ENCODE data around the gene LINGO4. TPM values are rescaled to one million over a fixed set of nuclear protein-coding genes. Genes with fewer than 3 reads are reported as not detected.
A peak's percentile ranks its signal among the peaks of the same experiment; 100 is the strongest.

LINGO4 gene
- total and polyA plus RNA-seq, 10 of the 15 experiments (the other 5 are each of a cell fraction or from before 2014, with no cell fraction given): not detected

DNA sequence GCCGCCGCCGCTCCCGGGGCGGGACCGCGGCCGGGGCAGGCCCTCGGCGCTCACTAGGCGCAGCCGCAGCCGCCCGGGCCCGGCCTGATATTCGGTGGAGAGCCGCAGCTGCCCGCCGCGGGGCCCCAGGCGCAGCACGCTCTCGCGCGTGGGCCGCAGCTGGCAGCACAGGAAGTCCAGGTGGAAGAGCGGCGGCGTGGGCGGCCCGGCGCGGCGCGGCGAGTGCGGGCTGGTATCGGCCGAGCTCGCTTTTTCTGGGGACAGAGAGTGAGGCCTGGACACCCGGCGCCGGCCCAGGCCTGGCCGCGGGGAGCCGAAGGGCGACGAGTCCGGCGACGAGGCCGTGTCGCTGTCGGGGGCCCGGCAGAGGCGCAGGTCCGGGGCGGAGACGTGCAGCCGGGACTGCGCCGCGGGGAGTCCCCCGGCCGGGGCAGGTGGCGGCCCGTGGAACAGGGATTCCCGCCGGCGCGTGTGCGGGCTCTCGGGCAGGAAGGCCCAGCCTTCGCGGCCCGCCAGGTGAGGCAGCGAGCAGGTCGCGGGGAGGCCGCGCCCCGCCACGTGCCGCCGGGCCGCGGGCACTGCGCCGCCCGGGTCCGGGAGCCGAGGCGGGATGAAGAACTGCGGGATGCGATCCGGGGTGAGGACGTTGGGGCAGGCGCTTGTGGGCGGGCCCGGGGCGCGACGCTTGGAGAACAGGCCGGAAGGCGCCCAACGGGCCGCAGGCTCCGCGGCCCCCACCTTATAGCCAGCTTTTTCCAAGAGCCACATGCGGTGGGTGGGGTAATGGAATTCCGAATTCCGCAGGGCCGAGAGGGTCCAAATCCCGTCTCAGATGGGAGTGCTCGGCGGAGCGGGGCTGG, 33.2 kb upstream of the LINGO4 start:
- peak overlapping the region; percentile 46 for H2AFZ ChIP-seq (ENCODE audit: control insufficient read depth, low read depth, low read length)
- TF ChIP-seq SMAD1 (IDR thresholded peaks at IDR 0.05; ENCODE audit: low read depth, partially characterized antibody) (no peak), SMARCA5 (IDR thresholded peaks at IDR 0.05) (0 out of 2 replicates have a peak, but pooled peaks have one; percentile 30), TCF3 (IDR thresholded peaks at IDR 0.05; ENCODE audit: borderline replicate concordance, insufficient read depth, low read depth, low read length) (peak; percentile 65; the same call in 1 of the 2 replicates), GATAD2B (conservative IDR thresholded peaks at IDR 0.05; ENCODE audit: low read depth) (peak; percentile 97), KLF5 (IDR thresholded peaks at IDR 0.05; ENCODE audit: partially characterized antibody) (no peak), CBX5 (IDR thresholded peaks at IDR 0.05; ENCODE audit: low read depth) (no peak)
- TF ChIP-seq, protein P1, sequence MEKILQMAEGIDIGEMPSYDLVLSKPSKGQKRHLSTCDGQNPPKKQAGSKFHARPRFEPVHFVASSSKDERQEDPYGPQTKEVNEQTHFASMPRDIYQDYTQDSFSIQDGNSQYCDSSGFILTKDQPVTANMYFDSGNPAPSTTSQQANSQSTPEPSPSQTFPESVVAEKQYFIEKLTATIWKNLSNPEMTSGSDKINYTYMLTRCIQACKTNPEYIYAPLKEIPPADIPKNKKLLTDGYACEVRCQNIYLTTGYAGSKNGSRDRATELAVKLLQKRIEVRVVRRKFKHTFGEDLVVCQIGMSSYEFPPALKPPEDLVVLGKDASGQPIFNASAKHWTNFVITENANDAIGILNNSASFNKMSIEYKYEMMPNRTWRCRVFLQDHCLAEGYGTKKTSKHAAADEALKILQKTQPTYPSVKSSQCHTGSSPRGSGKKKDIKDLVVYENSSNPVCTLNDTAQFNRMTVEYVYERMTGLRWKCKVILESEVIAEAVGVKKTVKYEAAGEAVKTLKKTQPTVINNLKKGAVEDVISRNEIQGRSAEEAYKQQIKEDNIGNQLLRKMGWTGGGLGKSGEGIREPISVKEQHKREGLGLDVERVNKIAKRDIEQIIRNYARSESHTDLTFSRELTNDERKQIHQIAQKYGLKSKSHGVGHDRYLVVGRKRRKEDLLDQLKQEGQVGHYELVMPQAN (conservative IDR thresholded peaks at IDR 0.05): 0 out of 2 replicates have a peak, but pooled peaks have one; percentile 51
- TF ChIP-seq, protein P2, sequence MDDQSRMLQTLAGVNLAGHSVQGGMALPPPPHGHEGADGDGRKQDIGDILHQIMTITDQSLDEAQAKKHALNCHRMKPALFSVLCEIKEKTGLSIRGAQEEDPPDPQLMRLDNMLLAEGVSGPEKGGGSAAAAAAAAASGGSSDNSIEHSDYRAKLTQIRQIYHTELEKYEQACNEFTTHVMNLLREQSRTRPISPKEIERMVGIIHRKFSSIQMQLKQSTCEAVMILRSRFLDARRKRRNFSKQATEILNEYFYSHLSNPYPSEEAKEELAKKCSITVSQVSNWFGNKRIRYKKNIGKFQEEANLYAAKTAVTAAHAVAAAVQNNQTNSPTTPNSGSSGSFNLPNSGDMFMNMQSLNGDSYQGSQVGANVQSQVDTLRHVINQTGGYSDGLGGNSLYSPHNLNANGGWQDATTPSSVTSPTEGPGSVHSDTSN (IDR thresholded peaks at IDR 0.05; ENCODE audit: insufficient replicate concordance, low read depth, low read length): no peak
- TF ChIP-seq, protein P3, sequence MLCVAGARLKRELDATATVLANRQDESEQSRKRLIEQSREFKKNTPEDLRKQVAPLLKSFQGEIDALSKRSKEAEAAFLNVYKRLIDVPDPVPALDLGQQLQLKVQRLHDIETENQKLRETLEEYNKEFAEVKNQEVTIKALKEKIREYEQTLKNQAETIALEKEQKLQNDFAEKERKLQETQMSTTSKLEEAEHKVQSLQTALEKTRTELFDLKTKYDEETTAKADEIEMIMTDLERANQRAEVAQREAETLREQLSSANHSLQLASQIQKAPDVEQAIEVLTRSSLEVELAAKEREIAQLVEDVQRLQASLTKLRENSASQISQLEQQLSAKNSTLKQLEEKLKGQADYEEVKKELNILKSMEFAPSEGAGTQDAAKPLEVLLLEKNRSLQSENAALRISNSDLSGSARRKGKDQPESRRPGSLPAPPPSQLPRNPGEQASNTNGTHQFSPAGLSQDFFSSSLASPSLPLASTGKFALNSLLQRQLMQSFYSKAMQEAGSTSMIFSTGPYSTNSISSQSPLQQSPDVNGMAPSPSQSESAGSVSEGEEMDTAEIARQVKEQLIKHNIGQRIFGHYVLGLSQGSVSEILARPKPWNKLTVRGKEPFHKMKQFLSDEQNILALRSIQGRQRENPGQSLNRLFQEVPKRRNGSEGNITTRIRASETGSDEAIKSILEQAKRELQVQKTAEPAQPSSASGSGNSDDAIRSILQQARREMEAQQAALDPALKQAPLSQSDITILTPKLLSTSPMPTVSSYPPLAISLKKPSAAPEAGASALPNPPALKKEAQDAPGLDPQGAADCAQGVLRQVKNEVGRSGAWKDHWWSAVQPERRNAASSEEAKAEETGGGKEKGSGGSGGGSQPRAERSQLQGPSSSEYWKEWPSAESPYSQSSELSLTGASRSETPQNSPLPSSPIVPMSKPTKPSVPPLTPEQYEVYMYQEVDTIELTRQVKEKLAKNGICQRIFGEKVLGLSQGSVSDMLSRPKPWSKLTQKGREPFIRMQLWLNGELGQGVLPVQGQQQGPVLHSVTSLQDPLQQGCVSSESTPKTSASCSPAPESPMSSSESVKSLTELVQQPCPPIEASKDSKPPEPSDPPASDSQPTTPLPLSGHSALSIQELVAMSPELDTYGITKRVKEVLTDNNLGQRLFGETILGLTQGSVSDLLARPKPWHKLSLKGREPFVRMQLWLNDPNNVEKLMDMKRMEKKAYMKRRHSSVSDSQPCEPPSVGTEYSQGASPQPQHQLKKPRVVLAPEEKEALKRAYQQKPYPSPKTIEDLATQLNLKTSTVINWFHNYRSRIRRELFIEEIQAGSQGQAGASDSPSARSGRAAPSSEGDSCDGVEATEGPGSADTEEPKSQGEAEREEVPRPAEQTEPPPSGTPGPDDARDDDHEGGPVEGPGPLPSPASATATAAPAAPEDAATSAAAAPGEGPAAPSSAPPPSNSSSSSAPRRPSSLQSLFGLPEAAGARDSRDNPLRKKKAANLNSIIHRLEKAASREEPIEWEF (IDR thresholded peaks at IDR 0.05; ENCODE audit: insufficient replicate concordance, low read depth, low read length): no peak

More for the DNA sequence above, 33.2 kb upstream of the LINGO4 start:
- DNase-seq (ENCODE audit: low read depth, low spot score): no peak
- H3K4me2 ChIP-seq (ENCODE audit: control insufficient read depth, insufficient read depth): peak overlapping the region; percentile 80
- ChIA-PET SMC1A (ENCODE audit: uncharacterized antibody, unreplicated experiment) (interaction anchor here (1.2 to 2.1 kb wide), 2 partner anchors 44 to 394 kb away, joined by 3 to 8 read pairs; no protein-coding TSS in a partner anchor), RAD21 (ENCODE audit: unreplicated experiment) (interaction anchor here (1.0 to 1.2 kb wide), 2 partner anchors 8 to 20 kb away, joined by 3 to 4 read pairs; no protein-coding TSS in a partner anchor), POLR2A (interaction anchor here (0.6 to 1.9 kb wide), 3 partner anchors 71 to 490 kb away, joined by 3 to 6 read pairs (median 6); partner anchors contain the start of genes RIIAD1 and THEM4), CTCF (interaction anchor here (0.7 to 1.4 kb wide), 4 partner anchors 7 to 649 kb away, joined by 3 read pairs; partner anchors contain the start of gene VPS72)
- H3K9me3 ChIP-seq (replicated peaks; ENCODE audit: control insufficient read depth, insufficient read depth, low read length): no peaks in the 10 kb centered on the region
- peak overlapping the region; percentile 6; the same call in 1 of the 2 replicates for H3K9ac ChIP-seq (ENCODE audit: control insufficient read depth, insufficient read depth, low read length)
- FAIRE-seq: no peak
- no peaks in the 10 kb centered on the region for H3K79me2 ChIP-seq (ENCODE audit: control insufficient read depth, insufficient read depth, low read length)
- peak; percentile 17 for ATAC-seq
- H3K4me3 ChIP-seq: peak overlapping the region; percentile 42
- in situ Hi-C loops (cut with MboI): loop anchor here (5.0 to 10.0 kb wide), 3 partner anchors 246 to 544 kb away; no protein-coding TSS in a partner anchor
- peaks cover 5% of the 10 kb centered on the region; the same call in 1 of the 2 replicates for H4K20me1 ChIP-seq (ENCODE audit: control insufficient read depth, insufficient read depth)
- 4% methylated on average over 88 of the region's 117 CpGs for WGBS (ENCODE audit: insufficient coverage, insufficient replicate concordance, low lambda C conversion rate, missing lambda C conversion rate)
- H3K27ac ChIP-seq (ENCODE audit: control insufficient read depth, insufficient read depth): no peak overlapping the region
- intact Hi-C loops (cut with micrococcal nuclease; ENCODE audit: unreplicated experiment): loop anchor here (5.0 to 10.0 kb wide), 2 partner anchors 124 to 146 kb away; partner anchors contain the start of gene CELF3
- H3K4me1 ChIP-seq (ENCODE audit: control insufficient read depth, insufficient read depth, low read length): peaks cover 10% of the 10 kb centered on the region; the same call in 1 of the 2 replicates
- peaks cover 0 to 8% of the 10 kb centered on the region in 2 experiments for H3K27me3 ChIP-seq (replicated peaks in 1 of 2; ENCODE audit: control insufficient read depth in 2 of 2, insufficient read depth in 2 of 2, low read length in 1 of 2)
- BruUV-seq (replicated peaks): no TSS peak
- no peaks in the 10 kb centered on the region for H3K36me3 ChIP-seq (ENCODE audit: control insufficient read depth in 2 of 2, insufficient read depth in 2 of 2, low read length in 1 of 2)

Data from GM12878 (cell line).